ENCODE data around the gene PROSER2.

The PROSER2 gene

GRCh38 chr10:11830836-11831519 lies 7.8 kb downstream of the PROSER2 start:
- no peak for TF ChIP-seq GLIS3 (CRISPR knock-in tag; IDR thresholded peaks at IDR 0.05)
- TF ChIP-seq TSHZ2 (CRISPR knock-in tag; IDR thresholded peaks at IDR 0.05): no peak
- TF ChIP-seq BACH2 (CRISPR knock-in tag; IDR thresholded peaks at IDR 0.05; ENCODE audit: borderline replicate concordance): no peak
- no peak for TF ChIP-seq ZFP30 (CRISPR knock-in tag; IDR thresholded peaks at IDR 0.05)
- no peak for TF ChIP-seq ARNTL (CRISPR knock-in tag; IDR thresholded peaks at IDR 0.05; ENCODE audit: borderline replicate concordance, low read depth)
- TF ChIP-seq, protein P1, sequence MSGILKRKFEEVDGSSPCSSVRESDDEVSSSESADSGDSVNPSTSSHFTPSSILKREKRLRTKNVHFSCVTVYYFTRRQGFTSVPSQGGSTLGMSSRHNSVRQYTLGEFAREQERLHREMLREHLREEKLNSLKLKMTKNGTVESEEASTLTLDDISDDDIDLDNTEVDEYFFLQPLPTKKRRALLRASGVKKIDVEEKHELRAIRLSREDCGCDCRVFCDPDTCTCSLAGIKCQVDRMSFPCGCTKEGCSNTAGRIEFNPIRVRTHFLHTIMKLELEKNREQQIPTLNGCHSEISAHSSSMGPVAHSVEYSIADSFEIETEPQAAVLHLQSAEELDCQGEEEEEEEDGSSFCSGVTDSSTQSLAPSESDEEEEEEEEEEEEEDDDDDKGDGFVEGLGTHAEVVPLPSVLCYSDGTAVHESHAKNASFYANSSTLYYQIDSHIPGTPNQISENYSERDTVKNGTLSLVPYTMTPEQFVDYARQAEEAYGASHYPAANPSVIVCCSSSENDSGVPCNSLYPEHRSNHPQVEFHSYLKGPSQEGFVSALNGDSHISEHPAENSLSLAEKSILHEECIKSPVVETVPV (CRISPR knock-in tag; IDR thresholded peaks at IDR 0.05): no peak
- TF ChIP-seq PPARA (CRISPR knock-in tag; IDR thresholded peaks at IDR 0.05; ENCODE audit: borderline replicate concordance): no peak
- TF ChIP-seq RARB (CRISPR knock-in tag; IDR thresholded peaks at IDR 0.05): no peak
- TF ChIP-seq ZNF70 (CRISPR knock-in tag; IDR thresholded peaks at IDR 0.05): no peak
- TF ChIP-seq ZNF565 (CRISPR knock-in tag; conservative IDR thresholded peaks at IDR 0.05; ENCODE audit: low read depth): no peak
- TF ChIP-seq, protein P2, sequence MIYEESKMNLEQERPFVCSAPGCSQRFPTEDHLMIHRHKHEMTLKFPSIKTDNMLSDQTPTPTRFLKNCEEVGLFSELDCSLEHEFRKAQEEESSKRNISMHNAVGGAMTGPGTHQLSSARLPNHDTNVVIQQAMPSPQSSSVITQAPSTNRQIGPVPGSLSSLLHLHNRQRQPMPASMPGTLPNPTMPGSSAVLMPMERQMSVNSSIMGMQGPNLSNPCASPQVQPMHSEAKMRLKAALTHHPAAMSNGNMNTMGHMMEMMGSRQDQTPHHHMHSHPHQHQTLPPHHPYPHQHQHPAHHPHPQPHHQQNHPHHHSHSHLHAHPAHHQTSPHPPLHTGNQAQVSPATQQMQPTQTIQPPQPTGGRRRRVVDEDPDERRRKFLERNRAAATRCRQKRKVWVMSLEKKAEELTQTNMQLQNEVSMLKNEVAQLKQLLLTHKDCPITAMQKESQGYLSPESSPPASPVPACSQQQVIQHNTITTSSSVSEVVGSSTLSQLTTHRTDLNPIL (CRISPR knock-in tag; IDR thresholded peaks at IDR 0.05; ENCODE audit: low read depth): no peak
- ATAC-seq: no peak

GRCh38 chr10:11831520-11831951 lies 8.4 kb downstream of the PROSER2 start:
- ATAC-seq: no peak
- no peak for TF ChIP-seq ZFP30 (CRISPR knock-in tag; IDR thresholded peaks at IDR 0.05)
- no peak for TF ChIP-seq CSDC2 (CRISPR knock-in tag; IDR thresholded peaks at IDR 0.05)
- no peak for TF ChIP-seq GLIS3 (CRISPR knock-in tag; IDR thresholded peaks at IDR 0.05)
- no peak for TF ChIP-seq PATZ1 (CRISPR knock-in tag; IDR thresholded peaks at IDR 0.05; ENCODE audit: borderline replicate concordance)

- no peak for TF ChIP-seq POU6F1 (CRISPR knock-in tag; IDR thresholded peaks at IDR 0.05; ENCODE audit: borderline replicate concordance, low read depth)
- no peak for TF ChIP-seq ESRRG (CRISPR knock-in tag; IDR thresholded peaks at IDR 0.05)
- TF ChIP-seq ZFP30 (CRISPR knock-in tag; IDR thresholded peaks at IDR 0.05): no peak
- no peak for TF ChIP-seq ZNF70 (CRISPR knock-in tag; IDR thresholded peaks at IDR 0.05)
- no peak for TF ChIP-seq TOX (CRISPR knock-in tag; IDR thresholded peaks at IDR 0.05; ENCODE audit: borderline replicate concordance)
- TF ChIP-seq CSDC2 (CRISPR knock-in tag; IDR thresholded peaks at IDR 0.05): no peak
- no peak for TF ChIP-seq GLIS3 (CRISPR knock-in tag; IDR thresholded peaks at IDR 0.05)
- no peak for TF ChIP-seq ZC3H10 (CRISPR knock-in tag; IDR thresholded peaks at IDR 0.05)
- TF ChIP-seq ARNTL (CRISPR knock-in tag; IDR thresholded peaks at IDR 0.05; ENCODE audit: borderline replicate concordance, low read depth): no peak
- no peak for ATAC-seq
Measured at GRCh38 chr10:11832042-11832441, 8.9 kb downstream of the PROSER2 start.

- no peak for ATAC-seq
- TF ChIP-seq PATZ1 (CRISPR knock-in tag; IDR thresholded peaks at IDR 0.05; ENCODE audit: borderline replicate concordance): no peak
- no peak for TF ChIP-seq BACH2 (CRISPR knock-in tag; IDR thresholded peaks at IDR 0.05; ENCODE audit: borderline replicate concordance)
- TF ChIP-seq, protein P1 (CRISPR knock-in tag; IDR thresholded peaks at IDR 0.05): no peak
- TF ChIP-seq ZNF565 (CRISPR knock-in tag; conservative IDR thresholded peaks at IDR 0.05; ENCODE audit: low read depth): no peak
- TF ChIP-seq ARNTL (CRISPR knock-in tag; IDR thresholded peaks at IDR 0.05; ENCODE audit: borderline replicate concordance, low read depth): no peak
- no peak for TF ChIP-seq ZC3H10 (CRISPR knock-in tag; IDR thresholded peaks at IDR 0.05)
- no peak for TF ChIP-seq ISL1 (CRISPR knock-in tag; IDR thresholded peaks at IDR 0.05)
- TF ChIP-seq SNAI2 (CRISPR knock-in tag; IDR thresholded peaks at IDR 0.05): no peak
- no peak for TF ChIP-seq CSDC2 (CRISPR knock-in tag; IDR thresholded peaks at IDR 0.05)
- TF ChIP-seq POU6F1 (CRISPR knock-in tag; IDR thresholded peaks at IDR 0.05; ENCODE audit: borderline replicate concordance, low read depth): no peak
- TF ChIP-seq RARB (CRISPR knock-in tag; IDR thresholded peaks at IDR 0.05): no peak
Measured at GRCh38 chr10:11835061-11835460, 11.9 kb downstream of the PROSER2 start.
